H1 (cell line): ENCODE results near the gene WDR7. TPM values are rescaled to one million over a fixed set of nuclear protein-coding genes. Genes with fewer than 3 reads are reported as not detected.

Source experiments
- CTCF ChIA-PET: fragments of 300-600 bp; sonication (Branson Sonifier 250); formaldehyde crosslinking; loops from one replicate; lab custom pipeline; 2021; ENCODE audit not compliant: partially characterized antibody; lab: Charles Lee
- POLR2A ChIA-PET: fragments of 300-600 bp; sonication (Branson Sonifier 250); formaldehyde crosslinking; loops from one replicate; lab custom pipeline; 2021; ENCODE audit warnings: inconsistent platforms; ENCODE audit not compliant: partially characterized antibody; lab: Charles Lee
- DNase-seq, 2 experiments: peaks; one replicate each; pipeline versions ENCODE4 v3.0.0 to v3.0.0-alpha.2; 2010 to 2022; ENCODE audit warnings: low spot score in 2 of 2, low read depth in 1 of 2, mixed read lengths in 1 of 2
- FAIRE-seq: peaks from 2 replicates; lab custom pipeline; 2011; peaks lifted over from hg19 to GRCh38; lab: Jason Lieb, UNC
- H2AFZ ChIP-seq: 2 replicates; pipeline ENCODE4 v1.8.1; 2012; ENCODE audit warnings: low read length, inconsistent platforms
- H2AK5ac ChIP-seq: 2 replicates; pipeline ENCODE4 v1.6.1; 2013; ENCODE audit warnings: low read depth, low read length
- H2BK120ac ChIP-seq: replicated peaks from 2 replicates; pipeline ENCODE3; 2013; ENCODE audit warnings: low read depth, low read length, inconsistent platforms
- H2BK12ac ChIP-seq: 2 replicates; pipeline ENCODE4 v1.6.1; 2013; ENCODE audit warnings: low read depth, low read length
- H2BK15ac ChIP-seq: 2 replicates; pipeline ENCODE4 v1.6.1; 2013; ENCODE audit warnings: low read length
- H2BK20ac ChIP-seq: 2 replicates; pipeline ENCODE4 v1.6.1; 2013; ENCODE audit warnings: low read length
- H2BK5ac ChIP-seq: 2 replicates; pipeline ENCODE4 v1.6.1; 2013; ENCODE audit warnings: low read depth, low read length
- H3K14ac ChIP-seq: 2 replicates; pipeline ENCODE4 v1.6.1; 2013; ENCODE audit warnings: inconsistent platforms; ENCODE audit not compliant: insufficient read length
- H3K18ac ChIP-seq: 2 replicates; pipeline ENCODE4 v1.6.1; 2013; ENCODE audit warnings: low read length; ENCODE audit errors: extremely low read depth
- H3K23ac ChIP-seq: 2 replicates; pipeline ENCODE4 v1.6.1; 2013; ENCODE audit warnings: inconsistent platforms; ENCODE audit not compliant: insufficient read length
- H3K23me2 ChIP-seq: 2 replicates; pipeline ENCODE4 v1.6.1; 2013; ENCODE audit warnings: low read depth, low read length
- H3K27ac ChIP-seq: 2 replicates; pipeline ENCODE4 v1.6.1; 2011; ENCODE audit warnings: low read depth, low read length, inconsistent platforms
- H3K27me3 ChIP-seq, 4 experiments: replicated peaks in 1 of 4; 1 replicate in 1 of 4; 2 replicates in 3 of 4; pipeline versions ENCODE4 v1.6.1 to v1.8.1; 2011 to 2013; ENCODE audit warnings: low read length in 3 of 4, mild to moderate bottlenecking in 3 of 4, inconsistent platforms in 2 of 4, mixed read lengths in 2 of 4, moderate library complexity in 1 of 4; ENCODE audit not compliant: control insufficient read depth in 3 of 4, insufficient read depth in 3 of 4; ENCODE audit errors: extremely low read depth in 1 of 4
- H3K36me3 ChIP-seq, 4 experiments: 2 replicates each; pipeline versions ENCODE4 v1.6.1 to v1.8.1; 2011 to 2013; ENCODE audit warnings: mild to moderate bottlenecking in 4 of 4, low read length in 3 of 4, moderate library complexity in 2 of 4, control low read depth in 1 of 4, inconsistent platforms in 1 of 4; ENCODE audit not compliant: insufficient read depth in 4 of 4, control insufficient read depth in 2 of 4
- H3K4ac ChIP-seq: replicated peaks from 2 replicates; pipeline ENCODE3; 2013; ENCODE audit warnings: low read length, low read depth, mixed read lengths, inconsistent platforms; ENCODE audit not compliant: insufficient read length
- H3K4me1 ChIP-seq, 4 experiments: replicated peaks in 1 of 4; 1 replicate in 1 of 4; 2 replicates in 3 of 4; pipeline versions ENCODE4 v1.6.1 to v1.8.1; 2011 to 2013; ENCODE audit warnings: low read length in 3 of 4, inconsistent platforms in 2 of 4, mixed read lengths in 1 of 4; ENCODE audit not compliant: insufficient read depth in 4 of 4, control insufficient read depth in 3 of 4
- H3K4me2 ChIP-seq, 2 experiments: 2 replicates each; pipeline versions ENCODE4 v1.6.1 to v1.8.1; 2011 to 2013; ENCODE audit warnings: low read depth in 2 of 2, low read length in 2 of 2, control low read depth in 1 of 2, inconsistent platforms in 1 of 2, mild to moderate bottlenecking in 1 of 2; ENCODE audit not compliant: insufficient read depth in 1 of 2
- H3K4me3 ChIP-seq, 4 experiments: fragments of 200-600, 300-600 bp in 1 of 4; sonication (generic), shearing (Covaris generic), sonication (Bioruptor Twin) in 1 of 4; 2 replicates each; pipeline versions ENCODE4 v1.5.1 to v1.8.1; 2011 to 2016; ENCODE audit warnings: low read length in 4 of 4, low read depth in 3 of 4, control low read depth in 2 of 4, inconsistent platforms in 2 of 4, mild to moderate bottlenecking in 2 of 4, mixed read lengths in 1 of 4, moderate library complexity in 1 of 4; ENCODE audit not compliant: insufficient read depth in 2 of 4; ENCODE audit errors: extremely low read depth in 1 of 4
- H3K56ac ChIP-seq: replicated peaks from 2 replicates; pipeline ENCODE3; 2013; ENCODE audit warnings: low read depth, mild to moderate bottlenecking, mixed read lengths, low read length, inconsistent platforms; ENCODE audit not compliant: insufficient read length
- H3K79me1 ChIP-seq: 2 replicates; pipeline ENCODE4 v1.6.1; 2013; ENCODE audit warnings: low read depth, low read length, control low read depth
- H3K79me2 ChIP-seq, 2 experiments: 2 replicates each; pipeline versions ENCODE4 v1.6.1 to v1.8.1; 2012 to 2013; ENCODE audit warnings: low read length in 2 of 2, mild to moderate bottlenecking in 2 of 2, inconsistent platforms in 1 of 2; ENCODE audit not compliant: insufficient read depth in 2 of 2, control insufficient read depth in 1 of 2
- H3K9ac ChIP-seq, 4 experiments: replicated peaks in 1 of 4; 1 replicate in 1 of 4; 2 replicates in 3 of 4; pipeline versions ENCODE4 v1.6.1 to v1.8.1; 2011 to 2013; ENCODE audit warnings: low read depth in 3 of 4, low read length in 3 of 4, control low read depth in 2 of 4, mild to moderate bottlenecking in 2 of 4, moderate library complexity in 2 of 4, inconsistent platforms in 1 of 4; ENCODE audit errors: extremely low read depth in 1 of 4
- H3K9me3 ChIP-seq, 2 experiments: 2 replicates each; pipeline versions ENCODE4 v1.6.1 to v1.8.1; 2012 to 2013; ENCODE audit warnings: mild to moderate bottlenecking in 2 of 2, moderate library complexity in 2 of 2, control low read depth in 1 of 2, inconsistent platforms in 1 of 2, low read depth in 1 of 2, low read length in 1 of 2, mixed read lengths in 1 of 2; ENCODE audit not compliant: insufficient read depth in 2 of 2
- H4K20me1 ChIP-seq, 2 experiments: replicated peaks in 1 of 2; 2 replicates each; pipeline versions ENCODE3 to v1.8.1; 2011 to 2013; ENCODE audit warnings: inconsistent platforms in 2 of 2, low read length in 2 of 2, mild to moderate bottlenecking in 1 of 2; ENCODE audit not compliant: insufficient read depth in 2 of 2, control insufficient read depth in 1 of 2
- H4K5ac ChIP-seq: 2 replicates; pipeline ENCODE4 v1.6.1; 2013; ENCODE audit warnings: low read length, low read depth, mixed read lengths, inconsistent platforms; ENCODE audit not compliant: insufficient read length
- H4K8ac ChIP-seq: 2 replicates; pipeline ENCODE4 v1.8.0; 2013; ENCODE audit warnings: mild to moderate bottlenecking, moderate library complexity, low read length, inconsistent platforms; ENCODE audit not compliant: insufficient read depth; ENCODE audit errors: extremely low read depth
- H4K91ac ChIP-seq: replicated peaks from 2 replicates; pipeline ENCODE3; 2013; ENCODE audit warnings: low read length, mixed read lengths, inconsistent platforms; ENCODE audit not compliant: insufficient read length
- WGBS, 2 experiments: shearing (Covaris generic) in 1 of 2; methylation state at CpG; one replicate each; pipeline versions ENCODE4 v1.1.6 to v1.1.7; 2013 to 2015; ENCODE audit warnings: low lambda C conversion rate in 2 of 2, mixed read lengths in 2 of 2, inconsistent platforms in 1 of 2, low coverage in 1 of 2, missing lambda C conversion rate in 1 of 2; ENCODE audit not compliant: insufficient replicate concordance in 2 of 2, insufficient coverage in 1 of 2, insufficient read length in 1 of 2; ENCODE audit errors: extremely low coverage in 1 of 2, missing lambda C conversion rate in 1 of 2; 5-methylcytosine and 5-hydroxymethylcytosine counted together
- polyA plus RNA-seq, 7 experiments: library from polyadenylated mRNA; depleted of rRNA in 3 of 7; stranded (reverse) in 5 of 7; unstranded in 2 of 7; fragments of >200 nt in 5 of 7; fragments of 200-250 nt in 2 of 7; gene quantifications; 1 replicate in 5 of 7; 2 replicates in 1 of 7; 4 replicates in 1 of 7; pipeline versions ENCODE4 v1.2.1 to v1.2.3, GENCODE V29; 2011 to 2013; ENCODE audit warnings: missing spikeins in 2 of 7, mixed read lengths in 2 of 7
- total RNA-seq: library from RNA; stranded (reverse); fragmentation: NEBNext Ultra II Directional; extraction: Animal tissue kit (Norgen Biotek cat#: 25700); gene quantifications from 2 replicates; pipeline ENCODE4 v1.2.1, GENCODE V29; 2021

The WDR7 gene
- total and polyA plus RNA-seq, 2 of the 8 experiments (the other 6 are each of a cell fraction or from before 2014, with no cell fraction given), result 5.5 to 15.2 TPM

- H3K36me3 ChIP-seq, result no peaks in the 10 kb centered on the region
- no peak for FAIRE-seq
- ChIA-PET CTCF (interaction anchor here (0.6 to 1.8 kb wide), 4 partner anchors 18 to 209 kb away, joined by 3 to 4 read pairs (median 4); no protein-coding TSS in a partner anchor), POLR2A (no interaction called here)
- H3K4me2 ChIP-seq, result no peak overlapping the region
- no peak overlapping the region for H4K5ac ChIP-seq
- no peak overlapping the region for H4K91ac ChIP-seq
- no peak overlapping the region for H2BK120ac ChIP-seq
- no peak overlapping the region for H2AFZ ChIP-seq
- no peaks in the 10 kb centered on the region for H3K9me3 ChIP-seq
- H3K4me1 ChIP-seq, result no peaks in the 10 kb centered on the region
- no peaks in the 10 kb centered on the region for H3K23me2 ChIP-seq
- no peak overlapping the region for H3K56ac ChIP-seq
- H3K4me3 ChIP-seq, result no peak overlapping the region
- H3K9ac ChIP-seq, result no peak overlapping the region
- H3K27ac ChIP-seq, result no peak overlapping the region
- no peak overlapping the region for H3K4ac ChIP-seq
- H3K79me2 ChIP-seq, result no peaks in the 10 kb centered on the region
- no peaks in the 10 kb centered on the region for H3K27me3 ChIP-seq
- no peak overlapping the region for H2BK20ac ChIP-seq
- H4K20me1 ChIP-seq, result no peaks in the 10 kb centered on the region
- H3K14ac ChIP-seq, result no peak overlapping the region
- no peak for DNase-seq
- no peaks in the 10 kb centered on the region for H3K79me1 ChIP-seq
- H2BK15ac ChIP-seq, result no peak overlapping the region
- 98% methylated on average over 2 of the region's 2 CpGs; no CpG with 5 or more reads in 1 of the 2 experiments for WGBS, 2 experiments
- H2BK5ac ChIP-seq, result no peak overlapping the region
- H3K23ac ChIP-seq, result no peak overlapping the region
- H4K8ac ChIP-seq, result no peak overlapping the region
- no peak overlapping the region for H2AK5ac ChIP-seq
- H2BK12ac ChIP-seq, result no peak overlapping the region
- no peak overlapping the region for H3K18ac ChIP-seq
These were observed 346.0 kb downstream of the WDR7 start for GRCh38 chr18:56997200-56997599.
